ENCODE measurements around the gene DCTN3. TPM values are rescaled to one million over a fixed set of nuclear protein-coding genes. Genes with fewer than 3 reads are reported as not detected.

Gene DCTN3
- total RNA-seq: 115 and 177 TPM in 2 replicates

DNA sequence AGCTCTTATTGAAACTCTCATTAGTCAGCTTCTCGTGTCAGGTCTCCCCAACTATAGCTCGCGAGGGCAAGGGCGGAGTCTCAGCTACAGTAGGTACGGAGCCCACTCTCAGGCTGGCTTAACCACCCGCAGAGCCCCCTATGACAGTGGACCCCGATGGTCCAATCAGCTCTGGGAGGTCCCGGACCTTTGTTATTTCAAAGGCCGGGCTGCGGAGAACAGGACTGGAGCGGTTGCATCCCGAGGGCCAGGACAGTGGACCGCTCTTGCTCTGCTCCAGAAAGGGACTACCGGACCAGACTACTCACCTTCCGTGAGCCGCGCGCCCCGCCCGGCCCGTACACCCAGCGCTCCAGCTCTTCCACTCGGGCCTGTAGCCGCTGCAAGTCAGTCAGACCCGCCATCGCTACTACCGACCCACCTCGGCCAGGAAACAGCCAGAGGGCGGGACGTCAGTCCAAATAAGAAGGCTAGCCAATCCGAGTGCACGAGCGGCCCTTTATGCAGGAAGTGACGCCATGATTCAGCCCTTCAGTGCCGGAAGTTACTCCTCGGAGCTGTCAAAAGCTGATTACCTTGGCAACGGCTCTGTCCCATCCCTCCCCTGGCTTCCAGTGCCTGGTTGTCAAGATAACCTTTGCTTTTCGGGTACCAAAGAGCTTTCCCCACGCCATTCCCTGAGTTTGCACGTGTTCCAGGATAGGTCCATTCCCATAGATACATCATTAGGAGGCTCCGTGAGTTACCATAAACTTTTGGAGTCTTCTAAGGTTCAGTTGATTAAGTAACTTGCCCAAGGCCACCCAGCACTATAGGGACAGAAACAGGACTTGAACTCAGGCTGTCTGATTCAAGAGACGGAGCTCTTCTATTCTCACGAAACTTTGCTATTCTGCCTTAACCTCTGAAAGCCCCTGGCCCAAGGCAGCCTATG, at the start of gene DCTN3:
Gene DCTN3, minus strand, starts transcription at position 435 of the 934 bp plus-strand sequence. Its CDS starts 31 bp downstream, at position 404.

GRCh38 chr9:34662526-34663302, 42.4 kb upstream of the DCTN3 start, which contains the start of gene CCL27:
Gene CCL27 (minus strand): TSS chr9:34662657. CDS start chr9:34662633, 24 bp downstream.

DNA sequence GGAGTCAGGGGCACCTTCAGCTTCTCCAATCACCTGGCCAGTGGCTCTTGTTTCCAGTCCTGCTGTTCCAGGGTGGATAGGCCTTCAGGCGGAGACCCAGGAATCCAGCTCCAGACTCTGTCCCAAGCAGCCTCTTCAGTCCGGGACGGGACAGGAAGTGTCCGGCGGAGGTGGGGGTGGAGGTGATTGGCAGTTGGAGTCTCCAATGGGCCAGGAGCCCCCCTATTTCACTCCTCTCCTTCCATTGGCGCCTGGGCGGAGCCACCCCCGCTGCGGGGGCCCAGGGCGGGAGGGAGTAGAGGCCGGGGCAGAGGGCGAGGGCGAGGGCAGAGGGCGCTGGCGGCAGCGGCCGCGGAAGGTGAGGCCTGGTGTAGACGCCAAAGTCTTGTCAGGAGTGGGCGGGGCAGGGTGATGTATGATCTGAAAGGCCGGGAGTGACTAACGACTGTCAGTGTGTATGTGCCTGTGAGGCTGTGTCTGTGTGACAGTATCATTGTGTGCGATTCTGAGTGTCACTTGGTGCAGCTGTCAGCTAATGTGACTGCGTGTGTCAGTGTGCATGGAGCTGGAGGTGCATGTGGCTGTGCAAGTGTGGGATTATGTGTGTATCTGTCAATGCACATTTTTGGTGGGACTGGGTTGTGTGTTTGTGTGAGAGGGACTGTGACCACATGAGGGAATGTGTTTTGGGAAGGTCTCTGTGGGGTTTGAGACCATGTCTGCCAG, 31.7 kb upstream of the DCTN3 start, which contains the start of gene IL11RA:
Gene IL11RA, plus strand, starts transcription at position 310 of the 726 bp plus-strand sequence. CDS start 3,033 bp downstream, outside the sequence.

DNA sequence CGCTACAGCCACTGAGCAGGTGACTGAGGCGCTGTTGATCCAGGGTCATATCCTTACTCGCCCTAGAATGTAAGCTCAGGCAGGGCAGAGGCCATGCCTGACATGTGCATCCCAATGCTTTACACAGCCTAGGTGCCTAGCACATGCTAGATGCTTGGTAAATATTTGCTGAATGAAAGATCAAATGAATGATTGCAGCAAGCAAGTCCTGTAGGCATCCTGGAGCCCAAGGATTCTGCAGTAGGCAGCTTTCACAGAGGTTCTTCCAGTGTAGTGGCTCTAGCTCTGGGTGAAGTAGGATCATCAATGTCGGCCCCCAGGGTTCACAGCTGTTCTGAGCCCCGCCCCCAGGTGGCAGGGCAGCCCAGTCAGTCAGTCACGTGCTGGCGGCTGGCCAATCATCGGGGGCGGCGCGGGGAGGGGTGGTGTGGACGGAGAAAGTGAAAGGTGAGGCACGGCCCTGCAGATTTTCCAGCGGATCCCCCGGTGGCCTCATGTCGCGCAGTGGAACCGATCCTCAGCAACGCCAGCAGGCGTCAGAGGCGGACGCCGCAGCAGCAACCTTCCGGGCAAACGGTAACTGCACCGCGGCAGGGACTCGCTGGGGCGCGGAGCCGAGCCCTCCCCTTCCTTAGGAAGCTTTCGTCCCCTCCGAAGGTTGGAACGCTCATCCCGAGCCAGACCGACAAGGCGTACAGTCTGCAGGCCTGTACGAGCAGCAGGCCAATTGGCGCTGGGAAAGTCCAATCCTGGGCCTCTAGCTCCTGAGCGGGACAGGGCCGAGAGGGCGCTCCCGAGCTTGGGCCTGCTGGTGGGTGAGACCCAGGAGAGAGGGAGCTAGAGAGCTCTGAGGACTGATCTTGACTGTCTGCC, 26.2 kb upstream of the DCTN3 start, which contains the start of gene GALT:
Gene GALT, plus strand, starts transcription at position 465 of the 873 bp plus-strand sequence. Its CDS starts 30 bp downstream, at position 495.

DNA sequence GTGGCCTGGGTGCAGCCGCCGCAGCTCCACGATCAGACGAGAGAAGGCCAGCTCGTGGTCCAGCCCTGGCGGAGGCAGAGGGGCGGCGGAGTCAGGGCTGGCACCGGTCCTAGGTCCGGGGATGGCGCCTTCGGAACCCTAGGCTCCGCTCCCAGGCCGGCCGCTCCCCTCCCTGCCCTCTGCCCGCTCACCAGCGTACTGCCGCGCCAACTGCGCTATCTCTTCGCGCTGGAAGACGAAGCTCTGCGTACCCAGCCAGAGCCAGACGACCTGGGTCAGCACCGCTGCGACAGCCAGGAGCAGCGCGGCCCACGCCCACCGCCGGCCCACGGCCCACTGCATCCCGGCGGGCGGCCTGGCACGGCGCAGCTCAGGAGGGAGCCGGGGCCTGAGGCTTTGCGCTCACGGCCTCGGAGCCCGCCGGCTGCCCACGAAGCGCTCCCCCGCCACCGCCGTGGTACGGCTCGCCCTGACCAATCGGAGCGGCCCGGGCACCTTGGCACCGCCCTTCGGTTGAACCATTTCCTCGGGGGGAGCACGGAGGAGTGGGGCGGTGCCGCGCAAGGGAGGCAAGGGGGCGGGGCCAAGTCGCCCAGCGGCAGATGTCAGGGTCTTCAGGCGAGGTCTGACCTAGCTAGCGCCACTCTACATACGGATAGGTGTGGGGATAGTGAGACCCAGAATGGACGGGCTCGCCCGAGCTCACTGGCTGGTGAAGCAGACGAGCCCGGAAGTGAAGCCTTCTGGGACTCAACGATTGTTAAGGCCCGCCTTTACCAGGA, 17.3 kb upstream of the DCTN3 start, which contains the start of gene SIGMAR1:
Gene SIGMAR1, minus strand, starts transcription at position 432 of the 782 bp plus-strand sequence. Its CDS starts 90 bp downstream, at position 342.

GRCh38 chr9:34628656-34629490, 8.6 kb upstream of the DCTN3 start, which contains the start of gene ARID3C:
Gene ARID3C (minus strand): TSS chr9:34629066. CDS start chr9:34628014, 1,052 bp downstream.

DNA sequence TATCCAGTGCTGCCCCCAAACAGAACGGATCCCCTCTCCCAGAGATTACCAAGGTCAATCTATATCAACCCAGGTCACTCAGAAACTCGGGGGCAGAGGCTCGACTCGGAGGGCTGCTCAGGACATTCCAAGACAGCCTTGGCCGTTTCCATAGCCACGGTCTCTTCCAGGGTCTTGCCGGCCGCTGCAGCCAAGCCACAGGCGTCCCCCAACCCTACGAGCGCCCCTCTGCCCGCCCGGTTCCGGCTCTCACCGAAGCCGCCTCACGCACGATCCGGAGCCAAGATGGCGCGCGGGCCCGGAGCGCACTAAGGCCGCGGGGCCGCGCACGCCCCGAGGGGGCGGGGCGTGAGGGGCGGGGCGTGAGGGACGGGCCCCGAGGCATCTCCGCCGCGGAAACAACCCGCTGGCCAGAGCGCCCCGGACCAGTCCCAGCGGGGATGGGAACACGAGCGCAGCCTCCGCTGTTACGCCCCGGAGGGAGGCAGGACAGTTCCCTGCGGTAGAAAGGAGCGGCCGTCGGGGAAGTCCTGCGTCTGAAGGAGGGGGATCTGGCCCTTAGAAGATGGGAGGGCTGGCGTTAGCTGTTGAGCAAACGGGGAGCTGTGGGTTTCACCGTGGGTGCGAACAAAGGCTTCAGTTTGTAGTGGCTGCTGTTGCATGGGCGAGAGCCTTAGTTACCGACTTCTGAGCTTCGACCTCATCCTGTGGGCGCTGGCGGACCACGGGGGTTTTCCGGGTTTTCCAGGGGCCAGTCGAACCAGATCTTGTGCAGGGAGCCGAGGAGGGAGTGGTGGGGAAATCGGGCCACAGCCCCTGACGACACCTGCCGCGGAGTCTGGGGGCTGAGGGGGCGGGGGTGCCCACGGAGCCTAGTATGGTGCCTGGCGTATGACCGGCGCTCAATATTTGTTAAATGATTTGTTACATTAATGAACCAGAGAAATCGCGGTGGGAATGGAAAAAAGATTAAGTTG, 8.2 kb downstream of the DCTN3 start, which contains the start of gene RPP25L:
Gene RPP25L, minus strand, starts transcription at position 287 of the 977 bp plus-strand sequence. CDS start 801 bp downstream, outside the sequence.

GRCh38 chr9:34589636-34590380, 30.5 kb downstream of the DCTN3 start, which contains the start of gene CNTFR:
Gene CNTFR (minus strand): TSS chr9:34589724. CDS start chr9:34568981, 20,743 bp downstream.

Other genes starting within 250 kb of the DCTN3 start
- gene MYORG, start 243.6 kb downstream of the DCTN3 start, total RNA-seq: 1.3 and 2.1 TPM in 2 replicates
- 12.5 and 13.4 TPM in 2 replicates for gene FAM219A, start 161.9 kb downstream of the DCTN3 start, total RNA-seq
- not detected in 2 replicates for gene DNAI1, start 161.7 kb downstream of the DCTN3 start, total RNA-seq
- not detected in 2 replicates for gene ENHO, start 97.5 kb downstream of the DCTN3 start, total RNA-seq
- 1.1 TPM in 1 of 2 replicates, not detected in the other for gene CNTFR, start 30.8 kb downstream of the DCTN3 start, total RNA-seq
- 30.1 and 42.9 TPM in 2 replicates for gene RPP25L, start 8.4 kb downstream of the DCTN3 start, total RNA-seq
- gene ARID3C, start 8.6 kb upstream of the DCTN3 start, total RNA-seq: 0.13 TPM in 1 of 2 replicates, not detected in the other
- gene SIGMAR1, start 17.3 kb upstream of the DCTN3 start, total RNA-seq: 99.2 and 152 TPM in 2 replicates
- 18.5 and 34.5 TPM in 2 replicates for gene GALT, start 26.2 kb upstream of the DCTN3 start, total RNA-seq
- 10.2 and 13.3 TPM in 2 replicates for gene IL11RA, start 31.7 kb upstream of the DCTN3 start, total RNA-seq
- gene CCL27, start 42.2 kb upstream of the DCTN3 start, total RNA-seq: 0.39 TPM in 1 of 2 replicates, not detected in the other
- not detected in 2 replicates for gene CCL19, start 70.8 kb upstream of the DCTN3 start, total RNA-seq
- not detected in 2 replicates for gene CCL21, start 89.6 kb upstream of the DCTN3 start, total RNA-seq